Activated CD4-positive, alpha-beta memory T cell treated with anti-CD3 and anti-CD28 coated beads for 36 hours (primary cell): ENCODE data around the gene VSX2. TPM values are rescaled to one million over a fixed set of nuclear protein-coding genes. Genes with fewer than 3 reads are reported as not detected.

ENCODE experiments used
- CTCF ChIA-PET: fragments of 350-600 bp; sonication (Branson Sonifier 250); formaldehyde crosslinking; loops from one replicate; lab custom pipeline; 2021; ENCODE audit warnings: antibody characterized with exemption, inconsistent platforms; lab: Charles Lee
- POLR2A ChIA-PET: fragments of 350-600 bp; sonication (Branson Sonifier 250); formaldehyde crosslinking; loops from one replicate; lab custom pipeline; 2021; ENCODE audit warnings: antibody characterized with exemption; lab: Charles Lee
- DNase-seq: peaks from one replicate; pipeline ENCODE4 v3.0.0-alpha.2; 2020
- H3K27ac Mint-ChIP-seq: one replicate; pipeline ENCODE4 v1.8.0; 2021; ENCODE audit warnings: mixed read lengths
- H3K27me3 Mint-ChIP-seq: one replicate; pipeline ENCODE4 v1.8.0; 2021; ENCODE audit warnings: mixed read lengths
- H3K36me3 Mint-ChIP-seq: one replicate; pipeline ENCODE4 v1.8.0; 2021; ENCODE audit warnings: mixed read lengths
- H3K4me1 Mint-ChIP-seq: one replicate; pipeline ENCODE4 v1.8.0; 2021; ENCODE audit warnings: low read depth, mixed read lengths
- H3K4me3 Mint-ChIP-seq: one replicate; pipeline ENCODE4 v1.8.0; 2021; ENCODE audit warnings: mild to moderate bottlenecking, mixed read lengths
- H3K9me3 Mint-ChIP-seq: one replicate; pipeline ENCODE4 v1.8.0; 2021; ENCODE audit warnings: mixed read lengths
- intact Hi-C: fragments of 100-400 bp; cut with micrococcal nuclease; formaldehyde crosslinking; loops from one replicate; pipeline ENCODE4 v1.15.1; 2023
- total RNA-seq, 2 experiments: library from RNA; stranded (reverse); gene quantifications; one replicate each; pipeline ENCODE4 v1.2.3, GENCODE V29; 2021

The VSX2 gene
- total RNA-seq, 2 experiments from 2014 or later = not detected

GRCh38 chr14:74312161-74312560 is 72.9 kb downstream of the VSX2 start:
- H3K4me1 Mint-ChIP-seq = no peaks in the 10 kb centered on the region
- DNase-seq = no peak
- no peak overlapping the region for H3K4me3 Mint-ChIP-seq
- H3K27me3 Mint-ChIP-seq = no peaks in the 10 kb centered on the region
- no peaks in the 10 kb centered on the region for H3K9me3 Mint-ChIP-seq
- ChIA-PET POLR2A (no interaction called here), CTCF (no interaction called here)
- intact Hi-C loops = no loop called here
- no peaks in the 10 kb centered on the region for H3K36me3 Mint-ChIP-seq
- no peak overlapping the region for H3K27ac Mint-ChIP-seq

Other genes starting within 250 kb of the VSX2 start
- 10 to 100 TPM; 10.2 to 11.2 TPM for gene ENTPD5, start 220.2 kb upstream of the VSX2 start, total RNA-seq
- gene BBOF1, start 220.1 kb upstream of the VSX2 start, total RNA-seq = 1 to 10 TPM; 1.0 to 1.3 TPM
- 10 to 100 TPM; 25.0 to 25.7 TPM for gene ALDH6A1, start 155.0 kb upstream of the VSX2 start, total RNA-seq
- 10 to 100 TPM; 13.5 to 14.4 TPM for gene LIN52, start 154.5 kb upstream of the VSX2 start, total RNA-seq
- 10 to 100 TPM; 42.7 to 47.7 TPM for gene ABCD4, start 63.5 kb downstream of the VSX2 start, total RNA-seq
- gene VRTN, start 109.0 kb downstream of the VSX2 start, total RNA-seq = not detected
- gene SYNDIG1L, start 186.8 kb downstream of the VSX2 start, total RNA-seq = not detected